Globus pallidus (tissue), 1 donor: ENCODE results near the gene ST14.

Experiments used
- DNase-seq: peaks from one replicate; pipeline ENCODE4 v3.0.0-alpha.2; 2015; ENCODE audit warnings: low spot score

ST14 gene

DNA sequence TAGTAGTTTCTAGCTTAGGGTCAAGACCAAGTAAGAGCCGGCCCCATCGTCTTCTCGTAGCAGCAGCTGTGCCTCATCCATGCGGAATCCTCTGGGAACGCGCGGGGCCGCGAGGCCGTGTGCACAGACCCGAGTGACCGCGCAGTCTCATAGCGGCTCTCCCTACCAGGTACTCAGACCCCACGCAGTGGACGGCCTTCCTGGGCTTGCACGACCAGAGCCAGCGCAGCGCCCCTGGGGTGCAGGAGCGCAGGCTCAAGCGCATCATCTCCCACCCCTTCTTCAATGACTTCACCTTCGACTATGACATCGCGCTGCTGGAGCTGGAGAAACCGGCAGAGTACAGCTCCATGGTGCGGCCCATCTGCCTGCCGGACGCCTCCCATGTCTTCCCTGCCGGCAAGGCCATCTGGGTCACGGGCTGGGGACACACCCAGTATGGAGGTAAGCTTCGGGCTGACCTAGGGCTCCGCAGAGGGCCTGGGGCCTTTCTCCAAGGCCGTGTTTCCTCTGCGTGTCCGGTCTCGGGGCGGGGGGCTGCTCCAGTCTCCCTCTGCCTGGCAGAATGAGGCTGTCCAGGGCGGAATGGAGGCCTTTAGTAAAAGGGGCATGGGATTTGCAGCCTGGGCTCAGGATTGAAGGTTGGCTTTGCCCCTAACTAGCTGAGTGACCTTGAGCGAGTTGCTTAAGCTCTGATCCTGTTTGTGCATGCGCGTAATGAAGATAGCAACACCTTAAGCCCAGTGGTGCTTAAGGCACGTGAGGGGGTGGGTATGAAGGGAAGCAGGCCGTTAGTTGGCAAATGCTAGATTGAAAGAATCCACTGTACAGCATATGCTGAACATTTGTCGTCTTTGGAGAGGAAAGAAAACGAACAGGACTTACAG lies 48.9 kb downstream of the ST14 start:
- no peak for DNase-seq

DNA sequence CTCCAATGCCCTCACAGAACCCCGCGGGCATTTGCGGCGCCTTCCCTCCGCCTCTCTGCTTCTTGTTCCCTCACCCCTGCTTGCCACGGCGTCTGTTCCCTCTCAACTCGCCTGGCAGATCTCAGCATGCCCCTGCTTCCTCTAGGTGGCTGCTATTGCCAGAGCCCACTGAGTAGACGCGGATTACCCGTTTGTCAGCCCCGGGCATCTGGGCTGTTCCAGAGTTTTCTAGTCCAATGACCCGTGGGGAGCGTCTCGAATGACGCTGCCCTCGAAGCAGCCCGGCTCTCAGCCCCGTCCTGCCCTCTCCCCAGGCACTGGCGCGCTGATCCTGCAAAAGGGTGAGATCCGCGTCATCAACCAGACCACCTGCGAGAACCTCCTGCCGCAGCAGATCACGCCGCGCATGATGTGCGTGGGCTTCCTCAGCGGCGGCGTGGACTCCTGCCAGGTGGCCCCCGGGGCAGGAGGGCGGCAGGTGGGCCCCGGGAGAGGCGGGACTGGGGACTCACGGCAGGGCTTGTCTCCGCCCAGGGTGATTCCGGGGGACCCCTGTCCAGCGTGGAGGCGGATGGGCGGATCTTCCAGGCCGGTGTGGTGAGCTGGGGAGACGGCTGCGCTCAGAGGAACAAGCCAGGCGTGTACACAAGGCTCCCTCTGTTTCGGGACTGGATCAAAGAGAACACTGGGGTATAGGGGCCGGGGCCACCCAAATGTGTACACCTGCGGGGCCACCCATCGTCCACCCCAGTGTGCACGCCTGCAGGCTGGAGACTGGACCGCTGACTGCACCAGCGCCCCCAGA lies 49.7 kb downstream of the ST14 start:
- DNase-seq: no peak

DNA sequence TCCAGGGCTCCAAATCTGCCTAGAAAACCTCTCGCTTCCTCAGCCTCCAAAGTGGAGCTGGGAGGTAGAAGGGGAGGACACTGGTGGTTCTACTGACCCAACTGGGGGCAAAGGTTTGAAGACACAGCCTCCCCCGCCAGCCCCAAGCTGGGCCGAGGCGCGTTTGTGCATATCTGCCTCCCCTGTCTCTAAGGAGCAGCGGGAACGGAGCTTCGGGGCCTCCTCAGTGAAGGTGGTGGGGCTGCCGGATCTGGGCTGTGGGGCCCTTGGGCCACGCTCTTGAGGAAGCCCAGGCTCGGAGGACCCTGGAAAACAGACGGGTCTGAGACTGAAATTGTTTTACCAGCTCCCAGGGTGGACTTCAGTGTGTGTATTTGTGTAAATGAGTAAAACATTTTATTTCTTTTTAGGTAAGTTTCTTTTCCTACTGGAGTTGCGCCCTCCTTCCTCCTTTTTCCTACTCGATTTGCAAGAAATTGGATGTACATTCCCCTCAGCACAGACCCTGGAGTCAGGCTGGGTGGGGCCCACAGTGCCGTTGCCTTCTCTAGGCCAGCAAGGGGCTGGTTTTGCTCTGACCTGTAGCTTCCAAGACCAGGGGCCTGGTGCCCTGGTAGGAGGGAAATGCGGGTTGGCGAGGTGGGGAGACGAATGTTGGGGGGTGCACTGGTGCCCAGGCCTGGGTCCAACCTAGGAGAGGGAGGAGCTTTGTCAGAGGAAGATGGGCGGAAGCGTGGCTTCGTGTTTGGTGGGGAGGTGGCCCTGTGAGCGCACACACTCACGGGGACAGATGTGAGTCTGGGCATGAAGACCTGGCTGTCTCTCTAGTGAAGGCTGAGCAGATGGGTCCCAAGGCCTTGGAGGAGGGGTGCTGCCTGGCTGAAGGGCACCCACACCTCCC lies 50.6 kb downstream of the ST14 start:
- no peak for DNase-seq

DNA sequence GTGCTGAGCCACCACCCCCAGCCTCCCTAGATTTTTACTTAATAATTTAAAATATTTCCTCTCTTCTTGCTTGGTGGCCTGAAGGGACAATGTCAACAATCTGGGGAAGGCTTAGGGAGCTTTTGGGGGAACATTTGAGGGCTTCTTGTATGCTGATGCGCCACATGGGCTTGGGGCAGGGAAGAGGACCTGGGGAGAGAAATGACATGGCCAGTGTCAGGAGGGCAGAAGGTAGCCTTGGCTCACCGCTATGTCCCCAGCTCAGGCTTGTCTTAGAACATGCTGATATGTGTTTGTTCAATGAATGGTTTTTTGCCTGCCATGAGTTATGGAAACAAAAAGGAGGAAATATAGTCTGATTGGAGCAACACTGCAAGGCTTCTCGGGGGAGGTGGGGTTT lies 51.6 kb downstream of the ST14 start:
- DNase-seq: no peak

DNA sequence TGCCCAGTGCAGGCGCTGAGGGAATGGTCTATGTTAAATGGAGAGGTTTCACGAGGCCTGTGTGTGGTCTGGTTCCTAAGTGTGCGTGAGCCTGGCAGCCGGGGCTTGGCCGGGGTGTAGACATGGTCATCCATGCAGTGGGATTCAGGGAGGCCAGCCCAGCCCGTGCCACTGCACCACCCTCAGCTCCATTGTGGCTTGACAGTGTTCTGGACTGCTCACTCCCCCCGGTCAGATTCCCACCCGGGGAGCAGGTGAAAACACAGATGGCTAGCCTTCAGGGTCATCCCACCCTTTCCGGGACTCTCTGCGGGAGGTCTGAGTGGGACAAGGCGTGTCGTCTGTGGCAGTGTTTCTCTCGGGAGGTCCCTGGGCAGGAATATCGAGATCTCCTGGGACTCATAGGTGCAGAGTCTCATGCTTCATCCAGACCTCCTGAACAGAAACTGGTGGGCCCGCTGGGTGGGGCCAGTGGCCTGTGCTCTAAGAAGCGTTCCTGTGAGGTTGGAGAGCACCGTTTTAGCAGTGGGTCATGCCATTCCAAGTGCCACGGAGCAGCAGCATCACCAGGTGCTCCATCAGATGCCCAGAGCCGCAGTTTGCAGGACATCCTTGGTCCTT lies 52.3 kb downstream of the ST14 start:
- no peak for DNase-seq

DNA sequence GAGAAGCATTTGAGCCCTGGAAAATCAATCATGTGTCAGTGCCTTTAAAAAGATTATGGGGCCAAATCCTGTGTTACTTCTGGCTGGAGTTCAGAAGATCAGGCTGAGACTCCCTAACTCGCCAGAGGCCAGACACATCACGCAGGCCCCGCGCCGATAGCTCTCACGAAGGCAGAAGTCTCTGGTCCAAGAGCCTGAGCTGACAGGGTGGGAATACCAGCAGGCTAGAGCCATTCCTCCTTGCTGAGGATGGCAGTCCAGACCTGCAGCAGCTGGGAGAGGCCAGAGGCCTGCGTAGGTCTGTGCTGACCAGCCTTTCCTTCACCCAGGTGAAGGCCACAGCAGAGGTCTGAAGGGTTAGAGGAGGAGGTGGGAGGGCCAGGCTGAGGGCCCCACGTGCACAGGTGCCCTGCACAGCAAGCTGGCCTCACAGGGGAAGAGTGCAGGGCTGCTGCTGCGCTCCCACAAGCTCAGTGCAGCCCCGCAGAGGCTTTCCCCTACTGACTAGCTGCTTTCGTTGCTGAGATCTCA lies 52.9 kb downstream of the ST14 start:
- no peak for DNase-seq

DNA sequence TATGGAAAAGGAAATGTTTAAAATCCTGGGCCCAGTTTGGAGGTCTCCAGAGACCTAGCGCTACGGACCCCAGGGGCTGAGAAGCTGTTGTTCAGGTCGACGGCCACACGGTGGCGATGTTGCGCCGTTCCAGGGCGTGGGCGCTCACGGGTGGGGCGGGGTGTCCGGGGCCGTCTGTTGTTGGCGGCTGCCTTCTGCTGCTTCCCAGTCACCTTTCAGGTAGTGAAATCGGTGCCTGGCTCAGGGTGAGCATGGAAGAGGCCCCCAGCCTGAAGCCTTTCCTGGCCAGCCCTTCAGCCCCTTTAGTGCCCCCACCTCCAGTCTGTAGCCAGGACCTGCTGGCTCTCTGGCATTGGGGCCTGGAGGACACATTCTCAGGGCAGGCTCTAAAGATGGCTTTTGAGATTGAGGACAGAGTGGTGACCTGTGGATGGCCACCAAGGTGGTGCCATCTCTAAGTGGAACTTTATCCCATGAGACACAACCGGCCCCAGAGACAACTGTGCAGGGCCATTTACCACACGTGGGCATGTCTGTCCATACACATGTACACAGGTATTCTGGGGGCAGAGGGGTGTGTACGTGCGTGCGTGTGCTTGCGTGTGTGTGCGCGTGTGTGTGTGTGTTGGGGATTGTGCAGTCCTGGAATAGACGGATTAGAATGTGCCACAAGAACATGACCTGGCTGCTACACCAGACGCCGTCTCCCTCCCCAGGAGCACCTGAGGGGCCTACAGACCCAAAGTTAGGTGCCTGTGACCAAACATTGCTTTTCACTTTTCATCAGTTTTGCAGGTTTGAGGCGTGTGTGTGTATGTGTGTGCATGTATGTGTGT lies 53.8 kb downstream of the ST14 start:
- peak; percentile 43 for DNase-seq

DNA sequence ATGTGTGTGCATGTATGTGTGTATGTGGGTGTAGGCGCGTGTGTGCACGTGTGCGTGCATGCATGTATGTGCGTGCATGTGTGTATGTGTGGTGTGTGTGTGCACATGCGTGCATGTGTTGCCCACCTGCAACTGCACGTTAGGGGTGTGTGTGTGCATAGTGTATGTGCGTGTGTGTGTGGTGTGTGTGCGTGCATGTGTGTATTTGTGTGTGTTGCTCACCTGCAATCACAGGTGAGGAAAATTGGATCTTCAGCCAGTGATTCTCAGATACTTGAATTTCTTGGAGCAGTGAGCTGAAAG lies 54.3 kb downstream of the ST14 start:
- no peak for DNase-seq

DNA sequence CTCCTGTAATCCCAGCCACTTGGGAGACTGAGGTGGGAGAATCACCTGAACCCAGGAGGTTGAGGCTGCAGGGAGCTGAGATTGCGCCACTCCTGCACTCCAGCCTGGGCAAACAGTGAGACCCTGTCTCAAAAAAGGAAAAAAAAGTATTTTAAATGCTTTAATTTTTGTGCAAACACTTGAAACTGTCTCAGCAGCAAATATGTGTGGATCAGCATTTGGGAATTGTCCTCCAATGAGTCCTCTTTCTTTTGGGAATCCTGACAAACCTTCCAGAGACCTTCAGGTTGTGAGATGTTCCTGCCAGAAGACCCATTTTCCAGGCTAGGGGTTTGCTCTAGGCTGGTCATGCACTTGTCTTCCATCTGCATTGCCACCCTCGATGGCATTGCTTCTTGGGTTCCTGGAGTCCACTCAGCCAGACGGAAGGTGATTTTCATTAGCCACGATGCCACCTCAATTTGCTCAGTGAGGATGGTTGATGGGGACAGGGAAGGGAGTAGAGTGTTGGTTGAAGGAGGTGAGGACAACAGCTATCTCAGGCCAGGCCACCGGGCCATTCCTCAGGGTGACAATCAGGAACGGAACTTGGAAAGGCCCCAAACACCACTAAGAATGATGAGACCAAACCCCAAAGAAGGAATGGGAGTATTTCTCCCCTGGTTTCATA lies 55.4 kb downstream of the ST14 start:
- DNase-seq: no peak

DNA sequence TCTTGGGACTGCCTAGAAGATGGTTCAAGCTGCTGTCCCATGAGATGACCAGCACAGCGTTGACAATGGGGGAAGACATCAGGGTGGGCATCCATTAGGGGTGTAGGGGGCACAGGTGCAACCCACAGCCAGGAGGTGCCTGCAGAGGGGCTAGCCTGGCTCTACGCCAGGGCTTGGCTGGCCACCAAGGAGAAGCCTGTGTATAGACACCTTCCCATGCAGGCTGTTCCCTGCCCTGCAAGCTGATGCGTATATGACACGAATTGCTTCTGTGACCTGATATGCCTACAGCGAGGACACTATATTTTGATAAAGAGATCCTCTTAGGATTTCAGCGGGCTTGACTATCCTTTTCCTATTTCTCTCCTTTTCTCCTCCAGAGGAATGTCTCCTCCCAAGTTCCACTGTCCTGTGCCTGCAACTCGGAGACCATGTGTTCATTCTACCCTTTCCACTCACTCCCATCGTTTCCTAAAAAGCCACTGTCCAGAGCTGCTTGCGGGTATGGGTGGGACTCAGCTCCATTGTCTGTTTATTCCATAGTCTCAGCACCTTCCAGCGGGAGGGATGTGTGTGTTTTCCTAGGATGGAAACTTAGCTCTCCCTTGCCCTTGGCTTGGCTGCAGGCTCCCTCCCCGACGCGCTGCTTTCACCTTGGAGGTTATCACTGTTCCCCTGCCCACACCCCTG lies 56.1 kb downstream of the ST14 start:
- DNase-seq: no peak

DNA sequence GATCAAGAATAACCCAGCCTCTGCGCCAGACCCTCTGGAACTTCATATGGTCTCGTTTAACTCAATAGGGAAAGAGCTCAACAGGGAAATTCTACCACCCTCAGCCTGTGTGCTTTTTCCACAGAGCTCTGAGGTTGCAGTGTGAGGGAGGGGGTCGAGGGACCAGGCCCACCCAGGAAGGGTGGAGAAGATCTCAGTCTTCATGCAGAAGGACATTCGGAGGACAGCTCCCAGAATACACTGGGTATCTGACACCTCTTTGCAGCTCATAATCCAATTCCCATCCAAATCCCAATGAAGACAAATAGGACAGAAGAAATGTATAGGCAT lies 56.6 kb downstream of the ST14 start:
- DNase-seq: no peak

DNA sequence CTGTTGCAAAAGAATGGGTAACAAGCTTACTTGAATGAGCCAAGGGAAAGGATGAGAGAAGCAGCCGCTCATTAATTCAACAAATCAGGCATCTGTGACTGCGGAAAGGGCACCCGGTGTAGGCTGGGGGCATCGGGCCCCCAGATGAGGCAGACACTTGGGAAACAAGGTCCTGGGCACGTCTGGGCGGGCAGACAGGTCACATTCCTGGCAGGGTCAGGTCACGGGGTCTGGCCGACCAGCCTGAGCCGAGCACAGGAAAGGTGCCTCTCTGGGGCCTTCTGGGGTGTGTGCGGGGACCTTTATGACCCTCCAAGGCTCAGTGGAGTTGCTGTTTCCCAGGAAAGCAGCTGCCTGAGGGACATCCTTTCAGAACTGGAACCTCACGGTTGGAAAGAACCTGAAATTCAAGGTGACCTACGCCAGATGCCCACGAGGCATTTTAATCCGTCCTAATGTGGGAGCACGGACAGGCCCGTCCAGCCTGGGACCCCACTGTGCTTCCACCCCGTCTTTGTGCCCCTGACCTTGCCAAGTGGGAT lies 57.1 kb downstream of the ST14 start:
- DNase-seq: no peak

DNA sequence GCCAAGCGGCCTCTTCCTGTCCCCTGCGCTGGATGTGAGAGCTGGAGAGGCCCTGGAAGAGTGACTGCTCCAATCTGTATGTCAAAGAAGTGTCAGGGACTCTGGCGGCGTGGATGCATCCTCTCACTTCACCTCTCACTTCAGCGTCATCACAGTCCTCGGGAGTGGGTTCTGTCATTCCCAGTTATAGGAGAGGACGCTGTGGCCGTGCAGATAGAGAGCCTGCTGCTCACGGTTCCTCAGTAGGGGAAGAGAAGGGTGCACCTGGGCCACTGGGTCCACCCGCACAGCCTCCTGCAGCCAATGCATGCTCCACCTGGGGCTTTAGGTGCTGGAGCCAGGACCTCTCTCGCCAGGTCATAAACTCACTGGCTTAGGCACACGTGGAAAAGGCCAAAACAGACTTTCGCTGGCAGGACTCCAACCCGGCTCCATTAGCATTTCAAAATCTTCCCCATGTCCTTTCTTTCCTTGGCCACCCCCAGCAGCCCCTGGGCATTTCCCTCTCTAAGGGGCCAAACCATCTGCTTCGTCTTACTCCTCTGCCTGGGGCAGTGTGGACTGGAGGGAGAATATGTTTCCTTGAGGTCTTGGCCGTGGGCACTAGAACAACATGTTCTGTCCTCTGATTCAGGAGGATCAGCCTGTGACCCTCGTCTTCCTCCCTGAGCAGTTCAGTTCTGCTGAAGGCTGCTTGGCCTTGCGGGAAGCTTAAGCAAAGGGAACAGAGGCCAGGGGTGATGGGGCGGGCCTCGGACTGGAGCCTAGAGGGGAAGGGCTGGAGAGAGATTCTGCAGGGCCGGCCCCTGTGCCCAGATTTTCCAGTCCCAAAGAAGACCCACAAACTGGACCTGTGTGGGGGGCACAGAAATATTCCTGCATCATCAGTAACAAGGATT lies 57.8 kb downstream of the ST14 start:
- no peak for DNase-seq

DNA sequence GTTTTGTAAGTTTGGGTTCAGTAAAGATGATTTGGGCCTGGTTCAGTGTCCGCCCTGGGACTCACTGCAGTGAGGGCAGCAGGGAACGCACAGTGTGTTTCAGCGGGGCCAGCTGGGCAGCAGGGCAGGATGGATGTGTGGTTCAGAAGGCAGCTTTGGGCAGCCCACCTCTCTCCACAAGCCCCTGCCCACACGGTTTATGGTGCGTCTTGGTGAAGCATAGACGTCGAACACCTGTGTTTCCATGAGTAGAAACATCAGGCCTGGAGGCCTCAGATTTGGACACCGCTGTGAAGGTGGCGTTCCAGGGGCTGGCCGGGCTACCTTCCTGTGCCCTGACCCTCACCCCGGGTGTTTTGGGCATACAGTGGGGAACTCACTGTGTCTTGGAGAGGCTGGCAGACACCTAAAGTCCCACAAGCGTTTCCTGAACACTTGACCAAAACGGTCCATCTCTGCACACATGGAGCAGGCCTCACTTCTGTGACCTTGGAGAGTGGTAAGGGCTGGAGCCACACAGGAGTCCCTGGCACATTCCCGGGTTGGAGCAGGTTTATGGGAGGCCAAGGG lies 59.0 kb downstream of the ST14 start:
- no peak for DNase-seq

DNA sequence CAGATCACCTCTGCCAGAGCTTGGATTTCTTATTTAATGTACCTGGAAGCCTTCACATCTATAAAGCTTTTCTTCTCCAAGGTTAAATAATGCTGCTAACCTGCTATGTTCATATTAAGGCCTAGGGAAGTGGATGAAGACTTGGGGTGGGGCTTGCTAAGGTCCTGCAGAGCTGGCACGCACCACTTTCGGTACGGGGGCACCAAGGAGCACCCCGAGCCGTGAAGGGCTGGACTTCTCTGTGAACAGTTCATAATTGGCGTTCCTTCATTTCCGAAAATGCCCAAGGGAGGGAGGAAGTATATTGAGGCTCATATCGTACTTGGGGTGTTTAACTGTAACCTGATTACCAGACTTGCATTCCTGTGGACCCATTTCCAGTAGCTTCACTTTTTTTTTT lies 59.6 kb downstream of the ST14 start:
- no peak for DNase-seq

DNA sequence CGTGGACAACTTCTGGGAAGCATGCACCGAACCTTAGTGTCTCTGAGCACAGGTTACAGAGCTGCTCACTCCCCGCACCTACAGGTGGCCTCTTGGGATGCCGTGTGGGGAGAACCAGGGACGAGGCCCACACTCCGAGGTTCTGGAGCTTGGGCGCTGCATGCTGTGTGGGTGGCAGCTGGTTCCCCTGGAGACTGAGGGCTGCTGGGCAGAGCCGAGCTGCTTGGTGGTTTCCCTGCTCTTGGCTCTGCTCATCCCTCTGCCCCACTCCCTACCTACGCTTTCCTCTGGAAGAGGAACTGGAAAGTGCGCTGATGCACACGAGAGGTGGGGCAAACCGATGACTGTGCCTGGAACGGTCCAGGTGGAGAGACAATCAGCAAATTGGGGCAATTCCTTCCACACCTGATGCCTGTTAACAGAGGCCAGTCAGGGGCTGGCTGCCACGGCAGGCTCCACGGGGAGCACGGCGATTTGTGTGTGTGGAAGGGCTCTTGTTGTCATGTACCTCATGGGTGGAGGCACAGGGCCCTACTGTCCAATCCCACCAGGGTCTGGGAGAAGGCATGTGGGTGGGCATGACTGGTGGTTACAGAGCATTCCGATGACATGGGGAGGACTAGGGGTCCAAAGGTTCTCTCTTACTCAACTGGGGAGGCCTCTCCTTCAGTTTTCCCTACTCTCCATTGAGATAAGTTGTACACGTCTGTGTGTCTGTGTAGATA lies 60.9 kb downstream of the ST14 start:
- no peak for DNase-seq

DNA sequence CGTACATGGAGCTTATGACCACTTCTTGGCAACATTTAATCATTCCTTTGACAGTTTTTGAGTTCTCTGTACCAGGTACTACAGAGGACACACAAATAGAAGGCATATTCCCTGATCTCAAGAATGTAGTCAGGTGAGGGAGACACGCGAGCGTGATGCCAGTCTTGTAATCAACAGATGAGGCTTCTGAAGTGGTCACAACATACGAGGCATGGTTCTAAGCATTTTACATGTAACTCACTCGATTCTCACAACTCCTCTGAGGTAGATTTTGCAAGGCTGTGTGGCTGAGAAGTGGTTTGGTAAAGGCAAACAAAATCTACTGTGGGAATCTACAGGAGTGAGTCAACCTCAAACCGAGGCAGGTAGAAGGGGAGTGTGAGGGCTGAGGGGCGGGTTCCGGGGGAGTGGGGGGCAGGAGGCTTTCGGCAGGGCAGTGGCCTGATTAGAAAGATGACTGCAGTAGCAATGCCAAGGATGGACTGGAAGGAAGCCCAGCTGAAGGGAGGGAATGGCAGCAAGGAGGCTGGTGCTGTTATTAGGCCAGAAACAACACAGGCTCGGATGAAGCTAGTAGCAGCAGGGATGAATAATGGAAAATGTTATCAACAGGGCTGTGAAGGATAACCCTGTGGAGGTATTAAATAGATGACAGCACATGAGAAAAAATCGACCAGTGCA lies 63.8 kb downstream of the ST14 start:
- no peak for DNase-seq
